ENCODE measurements around the gene FASN.

FASN gene

GRCh38 chr17:82076785-82077591 is 21.0 kb downstream of the FASN start:
- no peak for DNase-seq

DNA sequence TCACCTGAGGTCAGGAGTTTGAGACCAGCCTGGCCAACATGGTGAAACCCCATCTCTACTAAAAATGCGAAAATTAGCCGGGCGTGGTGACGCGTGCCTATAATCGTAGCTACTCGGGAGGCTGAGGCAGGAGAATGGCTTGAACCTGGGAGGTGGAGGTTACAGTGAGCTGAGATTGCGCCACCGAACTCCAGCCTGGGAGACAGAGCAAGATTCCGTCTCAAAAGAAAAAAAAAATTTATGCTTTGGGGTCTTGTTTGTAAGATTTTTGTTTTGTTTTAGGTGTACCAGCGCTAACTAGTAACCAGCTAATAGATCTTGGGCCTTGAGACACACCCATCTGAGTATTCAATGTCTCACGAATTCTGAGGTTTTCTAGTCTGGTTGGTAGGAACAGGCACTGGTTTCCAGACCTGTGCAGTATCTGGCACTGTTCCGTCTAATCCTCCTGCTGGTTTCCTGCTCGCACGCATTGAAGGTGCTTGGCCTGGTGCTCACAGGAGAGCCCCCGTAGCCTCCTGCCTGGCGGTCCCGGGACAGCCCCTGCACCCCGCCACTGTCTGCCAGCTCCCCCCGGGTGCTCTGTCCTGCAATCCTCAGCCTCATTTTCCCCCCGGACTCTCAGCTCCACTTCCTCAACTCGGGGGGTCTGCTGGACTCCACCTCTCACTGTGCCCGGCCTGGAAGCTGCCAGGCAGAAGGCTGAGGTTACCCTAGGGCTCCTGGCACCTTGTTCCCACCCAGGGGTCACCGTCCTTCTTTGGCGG is 21.8 kb downstream of the FASN start:
- no peak for DNase-seq

GRCh38 chr17:82073446-82073845 is 24.6 kb downstream of the FASN start:
- DNase-seq, result no peak

DNA sequence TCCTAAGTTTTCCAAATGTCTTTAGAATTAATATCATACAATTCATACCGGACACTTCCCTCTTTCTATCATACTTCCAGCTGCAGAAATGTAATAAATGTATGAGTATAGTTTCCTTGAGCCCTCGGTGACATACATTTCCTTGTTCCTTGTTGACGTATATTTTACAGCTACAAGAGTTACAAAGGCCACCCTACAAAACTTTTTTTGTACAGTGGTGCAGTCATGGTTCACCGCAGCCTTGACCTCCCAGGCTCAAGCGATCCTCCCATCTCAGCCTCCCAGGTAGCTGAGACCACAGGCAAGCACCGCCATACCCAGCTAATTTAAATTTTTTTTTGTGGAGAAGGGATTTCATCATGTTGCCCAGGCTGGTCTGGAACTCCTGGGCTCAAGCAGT is 25.2 kb downstream of the FASN start:
- DNase-seq, result no peak

DNA sequence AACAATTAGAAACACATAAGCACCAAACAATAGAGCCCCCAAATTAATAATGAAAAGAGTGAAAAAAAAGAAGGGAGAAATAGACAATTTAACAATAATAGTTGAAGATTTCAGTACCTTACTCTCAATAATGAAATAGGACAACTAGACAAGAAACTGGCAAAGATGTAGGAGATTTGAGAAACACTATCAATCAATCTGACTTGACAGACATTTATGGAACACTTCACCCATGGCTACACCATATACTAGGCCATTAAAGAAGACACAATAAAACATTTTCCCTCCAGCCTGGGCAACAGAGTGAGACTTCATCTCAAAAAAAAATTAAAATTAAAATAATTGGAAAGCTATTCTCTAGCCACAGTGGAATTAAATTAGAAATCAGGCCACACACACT is 27.4 kb downstream of the FASN start:
- no peak for DNase-seq

- DNase-seq, result peak; percentile 82
Measured at GRCh38 chr17:82065638-82066303, 32.3 kb downstream of the FASN start, which contains the start of gene DUS1L. DUS1L (minus strand) TSS chr17:82065804; CDS start chr17:82065059, 745 bp downstream.

DNA sequence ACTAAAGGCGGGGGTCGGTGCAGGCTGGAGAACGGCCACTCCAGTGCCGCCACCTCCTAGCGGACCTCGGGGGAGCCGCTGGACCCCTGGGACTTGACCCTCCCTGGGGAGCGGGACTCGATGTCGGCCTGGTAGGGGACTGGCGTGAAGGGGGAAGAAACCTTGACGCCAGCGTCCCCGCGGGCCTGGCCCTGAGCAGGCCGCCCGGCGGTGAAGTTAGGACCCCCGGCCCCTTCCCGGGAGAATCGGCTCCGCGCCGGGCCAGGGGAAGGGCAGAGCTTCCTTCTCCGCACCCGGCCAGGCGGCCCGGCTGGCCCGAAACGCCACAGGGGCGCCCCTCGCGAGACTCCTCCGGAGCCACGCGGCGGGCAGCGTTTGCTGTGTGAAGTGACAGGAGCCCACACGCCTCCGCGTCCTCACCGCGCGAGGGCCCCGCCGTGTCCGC is 32.8 kb downstream of the FASN start:
- DNase-seq, result peak; percentile 49

DNA sequence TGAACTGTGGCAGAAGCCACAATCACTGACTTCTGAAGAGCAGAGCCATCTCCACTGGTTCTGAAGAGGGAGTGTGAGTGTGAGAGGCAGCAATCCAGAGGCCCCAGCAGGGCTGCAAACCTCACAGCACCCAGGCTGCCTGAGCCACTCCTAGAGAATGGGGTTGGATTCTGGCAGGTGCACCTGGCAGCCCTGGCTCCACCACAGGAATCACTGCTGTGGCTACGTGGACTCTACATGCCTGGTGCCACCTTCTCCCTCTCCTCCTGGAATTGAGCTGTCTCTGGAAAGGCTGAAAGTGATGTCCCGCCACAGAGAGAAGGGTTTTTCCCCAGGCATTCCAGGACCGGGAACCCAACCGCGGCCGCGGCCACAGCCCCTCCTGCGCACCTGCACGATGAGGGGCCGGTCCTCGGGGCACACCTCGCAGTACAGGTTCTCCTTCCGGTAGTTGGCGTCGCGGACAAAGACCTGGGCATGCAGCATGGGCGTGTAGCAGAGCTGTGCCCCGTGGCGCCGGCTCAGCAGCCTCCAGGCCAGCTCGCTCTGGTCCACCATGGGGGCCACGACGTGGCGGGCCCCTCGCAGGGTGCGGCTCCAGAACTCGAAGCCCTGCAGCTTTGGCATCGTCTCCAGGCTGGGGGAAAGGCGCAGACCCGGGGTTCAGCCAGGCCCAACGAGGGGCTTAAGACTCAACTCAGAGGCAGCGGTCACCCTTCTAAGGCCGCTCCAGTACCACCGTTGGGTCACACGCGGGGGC is 33.4 kb downstream of the FASN start:
- DNase-seq, result no peak

DNA sequence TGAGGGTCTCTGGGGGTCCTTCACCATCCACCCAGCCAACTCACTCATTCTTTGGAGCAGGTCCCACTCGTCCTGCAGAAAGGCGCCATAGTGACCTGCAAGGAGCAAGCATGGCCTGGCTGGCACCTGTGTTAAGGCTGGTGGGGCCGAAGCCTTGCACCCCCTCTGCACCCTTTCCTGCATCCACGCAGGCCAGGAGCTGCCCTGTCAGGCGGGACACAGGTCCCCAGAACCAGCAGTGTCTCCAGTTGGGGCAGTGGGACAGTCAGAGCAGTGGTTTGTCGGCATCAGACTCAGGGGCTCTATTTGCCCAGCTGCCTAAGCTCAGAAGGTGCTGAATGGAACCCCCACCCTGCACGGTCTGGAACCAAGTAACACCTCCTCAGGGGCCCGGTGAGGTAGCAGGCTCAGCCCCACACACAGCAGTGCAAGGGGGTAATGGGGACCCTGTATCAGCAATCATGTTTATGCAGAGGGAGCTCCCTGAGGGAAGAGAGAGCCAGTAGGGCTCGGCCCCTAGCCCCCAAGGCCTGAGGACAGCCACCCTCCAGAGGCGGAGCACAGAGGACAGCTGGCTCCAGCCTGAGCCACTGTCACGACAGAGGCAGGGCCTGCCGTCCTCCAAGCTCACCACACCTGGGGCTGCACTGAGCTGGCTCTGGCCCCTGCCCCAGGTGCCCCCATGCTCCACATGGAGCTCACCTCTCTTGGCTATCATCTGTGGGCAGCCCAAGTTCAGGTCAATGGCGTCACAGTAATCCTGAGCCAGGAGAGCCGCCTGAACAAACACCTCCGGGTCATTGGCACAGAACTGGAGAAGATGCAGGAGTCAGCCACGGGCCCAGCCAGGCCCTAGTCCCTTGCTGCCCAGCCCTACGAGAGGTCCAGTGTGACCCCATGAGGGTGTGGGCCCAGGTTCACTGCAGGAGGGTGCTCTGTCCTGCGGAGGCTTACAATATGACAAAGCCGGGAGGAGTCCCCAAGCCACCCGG is 34.3 kb downstream of the FASN start:
- no peak for DNase-seq

GRCh38 chr17:82062984-82063368 is 35.1 kb downstream of the FASN start:
- DNase-seq, result no peak

GRCh38 chr17:82062076-82062983 is 35.7 kb downstream of the FASN start:
- DNase-seq, result no peak

GRCh38 chr17:82061047-82061925 is 36.8 kb downstream of the FASN start:
- no peak for DNase-seq

DNA sequence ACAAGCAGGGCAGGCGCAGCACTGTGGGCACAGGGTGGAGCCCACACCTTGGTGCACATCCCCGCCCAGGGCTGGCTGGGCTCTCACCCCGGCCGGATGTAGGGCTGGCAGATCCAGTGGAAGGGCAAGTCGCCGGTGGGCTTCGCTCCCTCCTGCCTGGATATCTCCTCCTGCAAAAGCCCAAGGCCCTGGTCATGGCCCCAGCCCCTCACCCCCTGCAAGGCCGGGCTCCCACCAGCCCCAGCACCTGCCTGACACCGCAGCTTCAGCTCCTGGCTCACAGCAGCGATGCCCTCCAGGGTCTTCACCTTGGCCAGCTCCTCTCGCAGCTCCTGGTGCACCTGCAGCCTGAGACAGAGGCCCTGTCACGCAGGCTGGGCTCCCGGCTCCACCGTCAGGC is 37.4 kb downstream of the FASN start:
- DNase-seq, result no peak

- DNase-seq, result no peak
Measured at GRCh38 chr17:82060001-82060380, 38.0 kb downstream of the FASN start.

GRCh38 chr17:82059272-82060000 is 38.6 kb downstream of the FASN start:
- DNase-seq, result no peak

GRCh38 chr17:82058855-82059249 is 39.2 kb downstream of the FASN start:
- no peak for DNase-seq

GRCh38 chr17:82058230-82058854 is 39.7 kb downstream of the FASN start:
- DNase-seq, result no peak

Data from right kidney (tissue), 1 donor.